ENCODE measurements around the gene FGR. TPM values are rescaled to one million over a fixed set of nuclear protein-coding genes. Genes with fewer than 3 reads are reported as not detected.
A peak's percentile ranks its signal among the peaks of the same experiment; 100 is the strongest.

Gene FGR
- total and polyA plus RNA-seq, 2 of the 13 experiments (the other 11 are each of a cell fraction or from before 2014, with no cell fraction given) = not detected

GRCh38 chr1:27563591-27564471 lies 71.2 kb downstream of the FGR start (continued):
- no peak; the same call in 1 of the 2 replicates for TF ChIP-seq ZBTB46 (CRISPR knock-in tag; IDR thresholded peaks at IDR 0.05; ENCODE audit: borderline replicate concordance)
- TF ChIP-seq ZNF761 (CRISPR knock-in tag; conservative IDR thresholded peaks at IDR 0.05) = peak; percentile 87
- 0 out of 2 replicates have a peak, but pooled peaks have one; percentile 22 for TF ChIP-seq SNAPC4 (CRISPR knock-in tag; IDR thresholded peaks at IDR 0.05)
- 0 out of 2 replicates have a peak, but pooled peaks have one; percentile 22 for TF ChIP-seq RBFOX2 (IDR thresholded peaks at IDR 0.05; ENCODE audit: low read depth, low read length)
- TF ChIP-seq TRIM22 (IDR thresholded peaks at IDR 0.05) = no peak
- TF ChIP-seq ZBTB40 (IDR thresholded peaks at IDR 0.05) = no peak
- no peak; the same call in 1 of the 2 replicates for TF ChIP-seq ZBTB40 (CRISPR knock-in tag; IDR thresholded peaks at IDR 0.05)
- TF ChIP-seq ATF2 (CRISPR knock-in tag; IDR thresholded peaks at IDR 0.05) = peak; percentile 77
